ENCODE results near the gene CENPVL1. TPM values are rescaled to one million over a fixed set of nuclear protein-coding genes. Genes with fewer than 3 reads are reported as not detected.
"Not testable (repeated sequence)": the region's sequence is repeated elsewhere in the genome, so short reads cannot be mapped to it uniquely, and the experiment has no call there.

Gene CENPVL1
- total RNA-seq, 1 donor from 2014 or later, result not detected

- Mint-ChIP-seq H3K4me3 (ENCODE audit: unreplicated experiment) (no peak overlapping the region), H3K27ac (ENCODE audit: unreplicated experiment) (no peak overlapping the region), H3K36me3 (ENCODE audit: low read depth, unreplicated experiment) (no peaks in the 10 kb centered on the region), H3K4me1 (ENCODE audit: unreplicated experiment) (no peaks in the 10 kb centered on the region), H3K9me3 (ENCODE audit: unreplicated experiment) (no peaks in the 10 kb centered on the region), H3K27me3 (ENCODE audit: unreplicated experiment) (no peaks in the 10 kb centered on the region)
- DNase-seq (ENCODE audit: low spot score), result no peak
- TF ChIP-seq CTCF (IDR thresholded peaks at IDR 0.05; ENCODE audit: unreplicated experiment), result no peak
Measured at GRCh38 chrX:51697397-51697796, 12.9 kb upstream of the CENPVL1 start.

GRCh38 chrX:51712943-51713647 lies 2.8 kb downstream of the CENPVL1 start:
- not testable (repeated sequence) for H3K4me3 Mint-ChIP-seq (ENCODE audit: unreplicated experiment); H3K27ac Mint-ChIP-seq (ENCODE audit: unreplicated experiment); H3K9me3 Mint-ChIP-seq (ENCODE audit: unreplicated experiment); DNase-seq (ENCODE audit: low spot score); H3K27me3 Mint-ChIP-seq (ENCODE audit: unreplicated experiment); H3K36me3 Mint-ChIP-seq (ENCODE audit: low read depth, unreplicated experiment); H3K4me1 Mint-ChIP-seq (ENCODE audit: unreplicated experiment)

GRCh38 chrX:51728202-51728601 lies 17.9 kb downstream of the CENPVL1 start:
- DNase-seq (ENCODE audit: low spot score), result no peak
- Mint-ChIP-seq H3K4me3 (ENCODE audit: unreplicated experiment) (no peak overlapping the region), H3K36me3 (ENCODE audit: low read depth, unreplicated experiment) (no peaks in the 10 kb centered on the region), H3K27me3 (ENCODE audit: unreplicated experiment) (no peaks in the 10 kb centered on the region), H3K4me1 (ENCODE audit: unreplicated experiment) (no peaks in the 10 kb centered on the region), H3K9me3 (ENCODE audit: unreplicated experiment) (no peaks in the 10 kb centered on the region), H3K27ac (ENCODE audit: unreplicated experiment) (no peak overlapping the region)
- no peak for TF ChIP-seq CTCF (IDR thresholded peaks at IDR 0.05; ENCODE audit: unreplicated experiment)

- Mint-ChIP-seq H3K27me3 (ENCODE audit: unreplicated experiment) (peaks cover 4% of the 10 kb centered on the region), H3K4me1 (ENCODE audit: unreplicated experiment) (no peaks in the 10 kb centered on the region), H3K4me3 (ENCODE audit: unreplicated experiment) (no peak overlapping the region), H3K36me3 (ENCODE audit: low read depth, unreplicated experiment) (no peaks in the 10 kb centered on the region), H3K27ac (ENCODE audit: unreplicated experiment) (no peak overlapping the region), H3K9me3 (ENCODE audit: unreplicated experiment) (no peaks in the 10 kb centered on the region)
- no peak for DNase-seq (ENCODE audit: low spot score)
- no peak for TF ChIP-seq CTCF (IDR thresholded peaks at IDR 0.05; ENCODE audit: unreplicated experiment)
Measured at GRCh38 chrX:51737091-51737490, 26.8 kb downstream of the CENPVL1 start.

GRCh38 chrX:51742586-51742985 lies 32.3 kb downstream of the CENPVL1 start:
- DNase-seq (ENCODE audit: low spot score), result no peak
- Mint-ChIP-seq H3K4me1 (ENCODE audit: unreplicated experiment) (peaks cover 16% of the 10 kb centered on the region), H3K27ac (ENCODE audit: unreplicated experiment) (no peak overlapping the region), H3K4me3 (ENCODE audit: unreplicated experiment) (no peak overlapping the region), H3K36me3 (ENCODE audit: low read depth, unreplicated experiment) (peaks cover 5% of the 10 kb centered on the region), H3K27me3 (ENCODE audit: unreplicated experiment) (peaks cover 2% of the 10 kb centered on the region), H3K9me3 (ENCODE audit: unreplicated experiment) (no peaks in the 10 kb centered on the region)
- no peak for TF ChIP-seq CTCF (IDR thresholded peaks at IDR 0.05; ENCODE audit: unreplicated experiment)
